ENCODE data around the gene ANGPTL4. TPM values are rescaled to one million over a fixed set of nuclear protein-coding genes. Genes with fewer than 3 reads are reported as not detected.

ANGPTL4 gene
- total RNA-seq (2022; extraction: Qiagen RNA extraction; ENCODE audit: low read depth): 32.4 to 60.0 TPM (median 48.8 TPM) in 5 replicates

GRCh38 chr19:8363803-8364771 lies at the start of gene ANGPTL4:
TSS of gene ANGPTL4 (plus strand) at chr19:8364155. CDS start at chr19:8364322, 167 bp downstream.

GRCh38 chr19:8321067-8321985 lies 42.6 kb upstream of the ANGPTL4 start, which contains the start of the genes NDUFA7 and RPS28:
TSS of gene NDUFA7 (minus strand) at chr19:8321375. CDS start at chr19:8321358, 17 bp downstream.
TSS of gene RPS28 (plus strand) at chr19:8321496. CDS start at chr19:8321531, 35 bp downstream.

GRCh38 chr19:8342684-8343482 lies 21.1 kb upstream of the ANGPTL4 start, which contains the start of gene KANK3:
TSS of gene KANK3 (minus strand) at chr19:8343262. CDS start at chr19:8337828, 5,434 bp downstream.

GRCh38 chr19:8389891-8390616 lies 26.1 kb downstream of the ANGPTL4 start, which contains the start of gene RAB11B:
TSS of gene RAB11B (plus strand) at chr19:8390360. CDS start at chr19:8390417, 57 bp downstream.

GRCh38 chr19:8412783-8413628 lies 49.1 kb downstream of the ANGPTL4 start, which contains the start of gene MARCHF2:
TSS of gene MARCHF2 (plus strand) at chr19:8413305. CDS start at chr19:8421841, 8,536 bp downstream.

Other genes with a start within 250 kb of the ANGPTL4 start
- gene FBN3, start 214.6 kb upstream of the ANGPTL4 start, total RNA-seq (2022; extraction: Qiagen RNA extraction; ENCODE audit: low read depth): not detected in 5 replicates
- 2.0 to 4.0 TPM (median 2.7 TPM) in 5 replicates for gene CERS4, start 154.8 kb upstream of the ANGPTL4 start, total RNA-seq (2022; extraction: Qiagen RNA extraction; ENCODE audit: low read depth)
- gene CD320, start 55.8 kb upstream of the ANGPTL4 start, total RNA-seq (2022; extraction: Qiagen RNA extraction; ENCODE audit: low read depth): 62.4 to 102 TPM (median 94.3 TPM) in 5 replicates
- 48.9 to 89.8 TPM (median 84.6 TPM) in 5 replicates for gene NDUFA7, start 42.8 kb upstream of the ANGPTL4 start, total RNA-seq (2022; extraction: Qiagen RNA extraction; ENCODE audit: low read depth)
- 394 to 970 TPM (median 902 TPM) in 5 replicates for gene RPS28, start 42.7 kb upstream of the ANGPTL4 start, total RNA-seq (2022; extraction: Qiagen RNA extraction; ENCODE audit: low read depth)
- gene KANK3, start 20.9 kb upstream of the ANGPTL4 start, total RNA-seq (2022; extraction: Qiagen RNA extraction; ENCODE audit: low read depth): 2.3 to 4.3 TPM (median 3.5 TPM) in 5 replicates
- 82.7 to 98.2 TPM (median 88.3 TPM) in 5 replicates for gene RAB11B, start 26.2 kb downstream of the ANGPTL4 start, total RNA-seq (2022; extraction: Qiagen RNA extraction; ENCODE audit: low read depth)
- 13.4 to 18.0 TPM (median 15.8 TPM) in 5 replicates for gene MARCHF2, start 49.1 kb downstream of the ANGPTL4 start, total RNA-seq (2022; extraction: Qiagen RNA extraction; ENCODE audit: low read depth)
- gene HNRNPM, start 80.8 kb downstream of the ANGPTL4 start, total RNA-seq (2022; extraction: Qiagen RNA extraction; ENCODE audit: low read depth): 227 to 297 TPM (median 240 TPM) in 5 replicates
- 0.08 to 0.29 TPM (median 0.11 TPM) in 4 of 5 replicates, not detected in the other for gene PRAM1, start 138.5 kb downstream of the ANGPTL4 start, total RNA-seq (2022; extraction: Qiagen RNA extraction; ENCODE audit: low read depth)
- gene ZNF414, start 150.0 kb downstream of the ANGPTL4 start, total RNA-seq (2022; extraction: Qiagen RNA extraction; ENCODE audit: low read depth): 16.0 to 18.5 TPM (median 17.7 TPM) in 5 replicates
- 0.17 to 0.35 TPM (median 0.24 TPM) in 5 replicates for gene MYO1F, start 213.3 kb downstream of the ANGPTL4 start, total RNA-seq (2022; extraction: Qiagen RNA extraction; ENCODE audit: low read depth)
- 12.8 to 20.7 TPM (median 14.9 TPM) in 5 replicates for gene ADAMTS10, start 246.6 kb downstream of the ANGPTL4 start, total RNA-seq (2022; extraction: Qiagen RNA extraction; ENCODE audit: low read depth)